GM18873 (cell line): ENCODE data around the gene PARN.

Experiments used
- ATAC-seq: cut with Tn5 transposase; IDR thresholded peaks from one replicate; pipeline ENCODE4 v1.9.1; 2021; ENCODE audit warnings: mild to moderate bottlenecking, moderate library complexity, moderate number of reproducible peaks; ENCODE audit not compliant: unreplicated experiment, low FRiP score

PARN gene

GRCh38 chr16:14485121-14485551 is 144.9 kb downstream of the PARN start:
- ATAC-seq: no peak

DNA sequence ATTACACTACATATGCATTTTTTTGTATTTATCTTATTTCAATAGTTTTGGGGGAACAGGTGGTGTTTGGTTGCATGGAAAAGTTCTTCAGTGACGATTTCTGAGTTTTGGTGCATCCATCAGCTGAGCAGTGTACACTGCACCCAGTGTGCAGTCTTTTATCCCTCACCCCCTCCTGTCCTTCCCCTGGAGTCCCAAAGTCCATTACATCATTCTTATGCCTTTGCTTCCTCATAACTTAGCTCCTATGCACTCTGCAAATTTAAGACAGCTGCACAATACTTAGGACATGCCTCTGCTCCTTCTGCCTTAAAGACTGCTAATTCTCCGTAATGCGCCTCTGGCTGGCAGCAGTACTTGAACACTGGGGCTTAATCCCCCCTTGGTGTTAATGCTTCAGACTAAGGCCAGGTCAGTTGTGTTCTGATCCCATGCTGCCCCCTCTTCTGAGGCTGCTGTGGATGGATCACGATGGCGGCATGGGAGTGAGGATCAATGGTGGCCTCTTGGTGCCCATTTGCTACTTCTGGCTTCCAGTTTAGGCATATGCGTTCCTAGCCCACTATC is 146.2 kb downstream of the PARN start:
- ATAC-seq: no peak

- ATAC-seq: no peak
Measured at GRCh38 chr16:14476183-14476582, 153.9 kb downstream of the PARN start.

GRCh38 chr16:14475370-14476139 is 154.5 kb downstream of the PARN start:
- ATAC-seq: no peak

DNA sequence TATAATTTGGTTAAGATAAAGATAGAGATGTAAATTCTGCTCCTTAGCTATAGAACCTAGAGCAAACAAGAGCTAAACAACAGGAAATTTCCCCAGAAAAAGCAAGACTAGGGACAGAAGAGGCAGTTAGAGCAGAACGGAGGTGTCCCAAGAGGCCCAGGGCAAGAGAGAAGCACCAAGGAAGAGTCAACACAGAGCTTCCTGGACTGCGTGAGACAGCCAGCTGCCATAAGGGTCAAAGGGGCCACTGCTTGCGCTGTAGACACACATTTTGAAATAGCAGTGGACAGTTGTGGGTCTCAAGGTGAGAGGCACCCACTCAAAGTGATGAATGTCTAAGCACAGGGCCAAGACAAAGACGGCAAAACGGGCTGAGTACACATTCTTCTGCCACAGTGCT is 156.6 kb downstream of the PARN start:
- ATAC-seq: no peak

GRCh38 chr16:14472357-14472756 is 157.7 kb downstream of the PARN start:
- ATAC-seq: no peak

DNA sequence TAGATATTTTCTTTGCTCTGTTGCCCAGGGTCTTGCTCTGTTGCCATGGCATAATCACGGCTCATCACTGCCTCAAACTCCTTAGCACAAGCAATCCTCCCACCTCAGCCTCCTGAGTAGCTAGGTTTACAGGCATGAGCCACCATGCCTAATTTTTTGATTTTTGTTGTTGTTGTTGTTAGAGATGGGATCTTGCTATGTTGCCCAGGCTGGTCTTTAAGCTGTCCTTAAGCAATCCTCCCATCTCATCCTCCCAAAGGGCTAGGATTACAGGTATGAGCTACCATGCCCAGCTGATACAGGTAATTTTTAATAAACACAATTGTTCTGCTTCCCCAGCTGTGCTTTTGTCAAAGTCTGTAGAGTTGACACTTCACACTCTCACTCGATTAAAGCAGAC is 159.3 kb downstream of the PARN start:
- ATAC-seq: no peak

GRCh38 chr16:14465799-14466198 is 164.3 kb downstream of the PARN start:
- ATAC-seq: no peak

DNA sequence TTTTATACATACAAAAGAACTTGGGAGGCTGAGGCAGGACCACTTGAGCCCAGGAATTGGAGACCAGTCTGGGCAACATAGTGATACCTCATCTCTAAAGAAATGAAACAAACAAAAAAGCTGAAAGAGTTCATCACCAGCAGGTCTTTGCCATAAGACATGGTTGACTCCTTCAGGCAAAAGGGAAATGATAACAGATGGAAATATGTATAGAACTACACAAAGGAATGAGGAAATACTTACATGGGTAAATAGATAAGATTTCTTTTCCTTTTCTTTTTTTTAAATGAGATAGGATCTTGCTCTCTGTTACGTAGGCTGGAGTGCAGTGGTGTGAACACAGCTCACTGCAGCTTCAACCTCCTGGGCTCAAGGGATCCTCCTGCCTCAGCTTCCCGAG is 165.3 kb downstream of the PARN start:
- ATAC-seq: no peak

DNA sequence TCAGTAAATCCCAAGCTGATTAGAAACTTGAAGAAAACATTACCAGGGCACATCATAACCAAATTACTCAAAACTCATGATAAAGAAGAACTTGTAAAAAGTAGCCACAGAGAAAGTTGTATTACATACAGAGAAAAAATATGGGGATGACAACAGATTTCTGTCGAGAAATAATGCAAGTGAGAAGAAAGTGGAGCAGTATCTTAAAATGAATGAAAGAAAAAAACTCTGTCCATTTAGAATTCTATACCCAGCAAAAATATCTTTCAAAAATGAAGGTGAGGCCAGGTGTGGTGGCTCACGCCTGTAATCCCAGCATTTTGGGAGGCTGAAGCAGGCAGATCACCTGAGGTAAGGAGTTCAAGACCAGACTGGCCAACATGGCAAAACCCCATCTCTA is 165.9 kb downstream of the PARN start:
- no peak for ATAC-seq

DNA sequence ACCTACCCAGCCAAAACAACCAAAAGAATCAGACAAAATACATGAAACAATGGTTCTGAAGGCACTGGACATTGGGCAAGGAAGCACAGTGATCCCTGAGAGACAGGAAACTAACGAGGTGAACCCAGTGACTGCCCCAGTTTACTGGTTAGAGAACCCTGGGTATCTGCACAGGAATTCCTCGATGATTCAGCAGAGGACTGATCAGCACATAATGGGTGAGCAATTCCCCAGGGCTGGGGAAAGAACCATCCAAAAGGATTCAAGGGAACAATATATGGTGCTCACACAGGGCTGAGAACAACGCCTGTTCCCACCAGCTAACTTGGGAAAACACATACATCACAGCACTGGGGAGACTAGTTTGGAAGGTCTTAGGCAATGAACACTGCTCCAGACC is 167.2 kb downstream of the PARN start:
- ATAC-seq: no peak

- no peak for ATAC-seq
Measured at GRCh38 chr16:14460726-14461125, 169.3 kb downstream of the PARN start.

DNA sequence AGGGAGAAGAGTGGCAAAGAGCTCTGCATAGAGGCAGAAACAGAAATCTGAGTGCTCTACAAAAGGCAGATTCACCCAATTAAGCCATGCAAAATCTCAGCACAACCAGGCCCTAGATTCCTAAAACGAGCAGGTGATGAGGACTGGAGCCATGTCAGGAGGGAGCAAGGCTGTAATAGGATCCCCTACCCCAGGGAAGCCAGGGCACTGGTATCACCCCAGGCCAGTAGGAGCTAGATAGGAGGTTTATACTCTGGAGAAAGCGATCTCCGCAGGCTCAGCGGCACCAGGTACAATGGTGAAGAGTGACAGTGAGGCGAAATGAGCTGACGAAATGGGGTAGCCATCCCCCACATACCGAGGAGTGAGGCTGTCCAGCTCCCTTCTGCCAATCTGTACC is 171.5 kb downstream of the PARN start:
- ATAC-seq: no peak

DNA sequence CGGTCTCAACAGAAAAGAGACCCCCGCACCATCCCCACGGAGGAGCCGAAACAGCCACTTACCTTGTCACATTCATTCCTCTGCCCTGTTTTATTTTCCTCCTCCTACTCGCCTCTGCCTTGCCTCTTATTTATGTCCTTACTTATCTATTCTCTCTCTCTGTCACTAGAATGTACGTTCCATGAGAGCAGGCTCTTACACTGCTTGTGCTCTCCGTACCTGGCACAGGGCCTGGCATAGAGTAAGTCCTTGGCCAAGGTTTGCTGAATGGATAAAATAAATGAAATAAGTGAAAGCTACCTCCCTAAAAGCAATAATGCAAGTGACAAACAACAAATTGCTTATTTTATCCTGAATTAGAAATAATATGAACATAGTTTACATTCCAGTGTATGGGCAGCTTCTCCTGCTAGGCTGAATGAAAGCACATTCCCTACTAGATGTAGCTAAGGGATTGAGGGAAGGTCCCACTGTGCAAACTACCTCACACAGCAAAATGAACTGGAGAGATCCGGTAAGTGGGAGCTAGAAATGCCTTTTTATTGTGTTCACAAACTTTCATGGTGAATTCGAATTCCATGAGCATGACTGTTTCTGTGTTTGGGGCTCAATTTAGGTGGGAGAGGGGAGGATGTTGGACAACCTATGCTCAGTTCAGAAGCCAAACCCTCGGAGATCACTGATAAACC is 173.1 kb downstream of the PARN start:
- ATAC-seq: no peak

DNA sequence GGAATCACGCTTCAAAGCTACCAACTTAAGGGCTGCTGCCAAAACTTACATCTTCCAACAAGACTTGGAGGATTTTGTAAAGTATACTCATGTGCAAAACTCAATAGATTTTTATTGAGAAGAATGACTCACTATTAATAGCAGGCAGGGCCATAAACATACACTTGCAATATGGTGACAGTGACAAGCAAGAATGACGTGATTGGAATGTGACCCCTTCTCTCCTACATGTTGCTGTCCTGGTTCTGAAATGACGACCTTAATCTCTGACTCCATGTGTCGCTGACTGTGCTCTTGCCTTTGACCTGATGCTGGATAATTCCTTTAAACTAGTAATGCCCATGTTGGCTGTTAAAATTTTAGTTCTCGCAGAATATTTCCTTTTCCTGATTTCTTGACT is 174.5 kb downstream of the PARN start:
- ATAC-seq: no peak

- no peak for ATAC-seq
Measured at GRCh38 chr16:14454391-14454790, 175.7 kb downstream of the PARN start.

GRCh38 chr16:14452066-14452465 is 178.0 kb downstream of the PARN start:
- no peak for ATAC-seq

- ATAC-seq: no peak
Measured at GRCh38 chr16:14450846-14451245, 179.2 kb downstream of the PARN start.

GRCh38 chr16:14449790-14450480 is 180.1 kb downstream of the PARN start:
- ATAC-seq: no peak

DNA sequence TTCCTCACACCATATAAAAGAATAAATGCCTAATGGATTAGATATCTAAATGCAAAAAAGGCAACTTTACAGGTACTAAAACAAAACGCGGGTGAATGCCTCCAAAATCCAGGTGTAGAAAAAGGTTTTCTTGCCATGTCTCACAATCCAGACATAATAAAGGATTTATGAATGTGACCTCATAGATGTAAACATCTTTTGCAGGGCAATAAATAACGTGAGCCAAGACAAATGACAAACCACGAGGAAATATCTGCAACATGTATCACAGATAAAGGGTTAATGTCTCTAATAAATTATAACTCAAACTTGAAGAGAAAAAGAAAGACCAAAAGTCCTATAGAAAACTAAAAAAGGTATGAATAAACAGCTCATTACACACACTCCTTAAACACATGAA is 180.7 kb downstream of the PARN start:
- no peak for ATAC-seq

DNA sequence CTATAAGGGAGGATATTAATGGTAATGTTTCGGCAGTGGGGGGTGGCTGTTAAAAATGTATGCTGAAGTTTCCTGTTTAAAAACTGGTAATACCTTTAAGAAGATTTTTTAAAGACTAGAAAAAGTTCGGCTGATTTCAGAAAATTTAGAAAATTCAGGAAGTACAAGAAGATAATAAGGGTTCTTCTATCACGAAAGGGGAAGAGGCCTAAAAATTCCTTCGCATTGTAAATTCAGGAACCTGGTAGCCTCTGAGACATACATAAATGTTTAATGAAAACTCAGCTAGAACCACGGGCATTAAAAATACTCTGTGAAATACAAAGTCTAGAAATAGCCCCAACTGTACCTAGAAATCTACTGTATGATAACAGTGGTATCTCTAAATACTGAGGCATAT is 181.2 kb downstream of the PARN start:
- ATAC-seq: no peak
